ENCODE measurements around the gene ARHGAP6. TPM values are rescaled to one million over a fixed set of nuclear protein-coding genes. Genes with fewer than 3 reads are reported as not detected.

ARHGAP6 gene
- total RNA-seq, 1 donor from 2014 or later, result not detected

DNA sequence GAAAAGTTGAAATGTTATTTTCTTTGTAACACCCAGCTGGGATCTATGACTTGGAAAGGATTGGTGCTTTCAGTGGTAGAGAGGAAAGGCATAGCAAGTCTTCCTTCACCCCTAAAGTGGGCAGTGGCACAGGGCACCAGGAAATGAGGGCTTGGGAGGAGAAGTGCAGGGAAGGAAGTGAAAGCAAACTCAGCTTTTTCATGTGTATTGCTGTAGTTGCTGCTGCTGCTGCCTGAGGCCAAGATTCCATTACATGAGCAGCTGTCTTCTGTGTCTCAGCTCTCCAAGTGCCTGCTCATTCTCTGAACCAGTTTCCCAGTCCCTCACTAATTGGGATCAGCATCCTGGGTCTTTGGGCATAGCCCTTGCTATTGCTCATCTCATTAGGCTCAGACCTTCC, 552.0 kb downstream of the ARHGAP6 start:
- intact Hi-C loops (cut with micrococcal nuclease), result no loop called here

DNA sequence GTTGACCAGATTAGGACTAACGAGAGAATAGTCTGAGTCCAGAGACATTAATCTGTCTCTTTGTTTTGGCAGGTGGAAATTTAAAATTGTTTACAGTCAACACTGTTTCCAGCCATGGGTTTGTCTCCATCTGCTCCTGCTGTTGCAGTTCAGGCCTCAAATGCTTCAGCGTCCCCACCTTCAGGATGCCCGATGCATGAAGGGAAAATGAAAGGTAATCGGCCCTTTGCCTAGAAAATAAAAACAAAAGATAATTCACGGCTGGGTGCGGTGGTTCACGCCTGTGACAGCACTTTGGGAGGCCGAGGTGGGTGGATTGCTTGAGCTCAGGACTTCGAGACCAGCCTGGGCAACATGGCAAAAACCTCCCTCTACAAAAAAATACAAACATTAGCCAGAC, 553.8 kb downstream of the ARHGAP6 start:
- intact Hi-C loops (cut with micrococcal nuclease), result loop anchor here (1.0 kb wide), 1 partner anchor 646 kb away; the partner anchor contains the start of gene MSL3

DNA sequence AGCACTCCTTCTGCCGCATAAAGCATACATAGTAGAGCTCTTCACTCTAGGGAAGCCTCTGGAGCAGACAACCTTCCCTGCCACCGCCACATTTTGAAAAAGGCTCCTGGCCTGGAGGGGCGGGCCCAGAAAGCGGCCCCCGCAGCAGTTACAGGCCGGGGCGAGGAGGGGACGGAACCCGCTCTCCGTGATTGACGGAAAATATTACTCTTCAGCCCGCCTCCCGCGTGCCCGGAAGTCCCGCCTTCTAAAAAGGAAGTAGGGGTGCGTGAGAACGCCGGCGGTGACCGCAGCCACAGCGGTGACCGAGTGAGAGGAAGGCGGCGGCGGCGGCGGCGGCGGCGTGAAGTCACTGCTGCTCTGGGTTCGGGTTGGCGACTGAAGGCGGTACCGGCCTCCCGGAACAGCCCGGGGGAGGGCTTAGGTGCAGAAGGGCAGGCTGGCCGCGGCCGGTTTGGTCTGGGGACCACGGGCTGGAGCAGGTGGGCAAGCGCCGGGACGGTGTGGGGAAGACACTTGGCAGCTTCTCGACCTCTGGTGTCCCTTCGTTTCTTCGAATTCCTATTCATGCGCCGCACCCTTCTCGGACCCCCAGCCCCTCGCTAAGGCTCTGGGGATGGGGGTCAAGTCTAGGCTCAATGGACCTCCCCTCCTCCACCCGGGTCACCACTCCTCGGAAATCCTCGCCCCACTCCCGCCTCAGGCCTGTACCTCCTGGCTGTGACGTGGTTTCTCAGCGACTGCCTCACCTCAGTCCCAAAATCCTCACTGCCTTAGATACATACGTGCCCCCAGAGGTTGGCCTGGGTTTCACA, 554.5 kb downstream of the ARHGAP6 start, which contains the start of gene HCCS:
Gene HCCS (plus strand): TSS at position 296 of the 815 bp plus-strand sequence. CDS start 729 bp downstream, outside the sequence.
- intact Hi-C loops (cut with micrococcal nuclease), result loop anchor here (1.0 kb wide), 1 partner anchor 647 kb away; the partner anchor contains the start of gene MSL3

DNA sequence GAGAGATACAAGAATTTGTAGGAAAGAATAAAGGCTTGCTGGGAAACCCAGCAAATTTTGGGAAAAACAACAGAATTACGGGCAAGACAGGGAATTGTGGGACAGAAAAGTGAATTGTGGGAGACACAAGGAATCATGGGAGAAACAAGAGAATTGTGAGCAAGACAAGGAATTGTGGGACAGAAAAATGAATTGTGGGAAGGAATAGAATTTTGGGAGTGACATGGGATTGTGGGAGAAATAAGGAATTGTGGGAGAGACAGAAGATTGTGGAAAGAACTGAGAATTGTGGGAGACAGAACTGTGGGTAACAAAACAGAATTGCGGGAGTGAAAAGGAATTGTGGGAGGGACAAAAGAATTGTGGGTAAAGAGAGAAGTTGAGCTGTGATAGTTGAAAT, 555.8 kb downstream of the ARHGAP6 start:
- intact Hi-C loops (cut with micrococcal nuclease), result no loop called here

DNA sequence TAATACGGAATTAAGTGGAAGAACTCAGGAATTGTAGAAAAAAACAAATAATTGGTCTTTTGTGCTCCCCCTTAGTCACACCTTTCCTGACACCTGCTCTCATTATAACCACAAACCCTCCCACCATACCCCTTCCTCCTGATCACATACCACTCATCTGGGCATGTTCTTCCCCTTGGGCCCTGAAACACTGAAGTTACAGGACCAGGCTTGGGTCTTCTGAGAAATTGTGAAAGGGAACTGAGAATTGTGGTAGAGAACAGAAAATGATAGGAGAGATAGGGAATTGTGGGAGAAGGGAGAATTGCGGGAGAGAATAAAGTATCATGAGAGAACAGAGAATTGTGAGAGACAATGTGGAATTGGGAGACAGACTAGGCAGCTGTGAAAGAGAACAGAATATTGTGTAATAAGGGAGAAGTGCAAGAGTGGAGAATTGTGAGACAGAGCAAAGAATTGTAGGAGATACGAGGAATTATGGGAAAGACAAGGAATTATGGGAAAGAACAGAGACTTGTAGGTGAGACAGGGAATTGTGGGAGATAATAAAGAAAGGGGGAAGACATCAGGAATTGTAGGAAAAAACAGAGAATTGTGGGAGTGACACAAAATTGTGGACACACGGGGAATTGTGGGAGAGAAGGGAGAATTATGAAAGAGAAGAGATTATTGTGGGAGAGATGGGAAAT, 557.3 kb downstream of the ARHGAP6 start:
- intact Hi-C loops (cut with micrococcal nuclease), result no loop called here

DNA sequence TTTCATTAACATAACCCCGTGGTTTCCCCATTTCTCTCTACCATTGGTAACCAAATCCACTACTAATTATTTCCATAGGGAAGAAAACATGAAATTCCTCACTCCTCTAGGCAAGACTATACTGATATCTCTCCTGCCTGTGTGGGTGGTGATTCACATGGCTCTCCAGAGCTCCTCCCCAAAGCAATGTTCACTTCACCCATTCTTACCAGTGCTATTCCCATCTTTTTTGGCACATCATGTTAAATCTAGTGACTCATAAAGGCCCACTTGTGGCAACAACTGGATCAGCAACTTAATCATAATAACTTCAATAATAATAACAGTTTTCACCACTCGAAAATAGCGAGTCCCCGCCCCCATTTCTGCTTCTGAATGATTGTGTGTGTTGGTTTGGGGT, 560.6 kb downstream of the ARHGAP6 start:
- intact Hi-C loops (cut with micrococcal nuclease), result no loop called here

DNA sequence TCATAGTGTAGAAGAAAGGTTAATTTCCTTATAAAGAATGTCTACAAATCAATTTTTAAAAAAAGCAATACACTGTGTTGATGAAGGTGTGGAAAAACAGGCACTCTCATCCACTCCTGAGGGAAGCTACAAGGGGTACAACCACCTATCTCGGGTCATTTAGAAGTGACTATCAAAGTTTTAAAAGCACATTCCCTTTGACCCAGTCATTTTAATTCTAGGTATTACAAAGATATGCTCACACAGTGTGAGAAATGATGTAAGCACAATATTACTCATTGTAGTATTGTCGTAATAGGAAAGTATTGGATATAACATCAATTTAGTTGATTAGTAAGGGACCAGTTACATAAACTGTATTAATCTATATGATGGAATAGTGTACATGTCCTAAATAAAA, 562.0 kb downstream of the ARHGAP6 start:
- intact Hi-C loops (cut with micrococcal nuclease), result no loop called here

DNA sequence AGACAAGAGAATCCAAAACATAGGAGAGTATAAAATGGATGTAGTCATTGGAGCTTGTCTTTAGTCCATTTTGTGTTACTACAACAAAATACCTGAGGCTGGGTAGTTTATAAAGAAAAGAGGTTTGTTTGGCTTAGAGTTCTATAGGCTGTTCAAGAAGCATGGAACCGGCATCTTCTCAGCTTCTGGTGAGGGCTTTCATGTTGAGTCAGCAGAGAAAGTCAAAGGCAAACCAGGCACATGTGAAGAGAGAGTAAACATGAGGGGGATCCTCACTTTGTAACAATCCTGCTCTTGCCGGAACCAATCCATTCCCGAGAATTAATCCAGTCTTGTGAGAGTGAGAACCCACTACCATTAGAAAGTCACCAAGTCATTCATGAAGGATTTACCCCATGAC, 562.7 kb downstream of the ARHGAP6 start:
- intact Hi-C loops (cut with micrococcal nuclease), result no loop called here

DNA sequence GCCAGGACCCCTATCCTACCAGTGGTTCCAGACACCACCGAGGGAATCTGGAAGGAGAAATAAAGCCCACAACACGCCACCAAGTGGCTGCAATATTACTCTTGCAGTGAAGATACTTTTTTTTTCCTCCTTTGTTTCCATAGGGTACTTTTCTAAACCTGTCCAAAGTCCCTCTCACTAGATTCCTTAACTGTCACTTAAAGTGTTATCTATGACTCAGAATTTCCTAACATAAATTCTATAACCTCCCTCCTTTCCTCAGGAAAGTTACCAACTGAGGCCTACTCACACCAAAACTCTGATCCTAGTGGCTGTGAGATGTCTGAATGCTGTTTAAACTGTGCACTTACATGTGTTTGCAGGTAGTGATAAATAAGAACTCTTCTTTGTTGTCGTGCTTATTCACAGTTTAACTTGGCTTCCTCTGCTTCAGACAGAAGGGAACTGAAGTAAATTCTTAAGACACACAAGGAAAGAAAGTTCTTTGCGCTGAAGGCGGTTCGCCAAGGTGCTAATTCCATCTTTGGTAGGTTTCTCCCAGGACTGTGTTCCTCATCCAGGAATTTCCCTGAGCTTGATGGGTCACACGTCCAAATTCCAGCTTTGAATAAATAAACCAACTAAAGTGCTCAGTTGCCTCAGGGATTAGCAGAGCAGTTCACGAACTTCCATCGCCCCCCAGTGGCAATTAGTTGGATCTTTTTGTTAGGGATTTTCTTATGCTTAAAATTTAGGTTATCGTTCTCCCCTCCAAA, 565.3 kb downstream of the ARHGAP6 start:
- intact Hi-C loops (cut with micrococcal nuclease), result no loop called here

DNA sequence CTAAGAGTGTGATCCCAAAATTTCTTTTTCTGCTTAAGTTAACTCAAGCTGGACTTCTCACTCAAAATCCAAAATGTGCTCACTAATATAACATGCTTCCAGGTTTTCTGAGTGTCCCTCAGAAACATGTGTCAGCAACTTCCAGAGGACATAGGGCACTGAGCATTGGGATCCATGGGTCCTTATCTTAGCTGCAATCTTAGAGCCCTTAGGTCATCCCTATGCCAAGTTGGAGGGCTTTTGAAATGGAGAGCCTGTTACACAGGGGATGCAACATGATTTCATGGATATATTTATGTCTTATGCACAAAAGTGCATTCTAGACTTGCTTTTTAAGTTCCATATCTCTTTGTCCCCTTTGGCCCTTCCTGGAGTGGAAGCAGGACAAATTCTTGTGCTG, 566.3 kb downstream of the ARHGAP6 start:
- intact Hi-C loops (cut with micrococcal nuclease), result no loop called here

DNA sequence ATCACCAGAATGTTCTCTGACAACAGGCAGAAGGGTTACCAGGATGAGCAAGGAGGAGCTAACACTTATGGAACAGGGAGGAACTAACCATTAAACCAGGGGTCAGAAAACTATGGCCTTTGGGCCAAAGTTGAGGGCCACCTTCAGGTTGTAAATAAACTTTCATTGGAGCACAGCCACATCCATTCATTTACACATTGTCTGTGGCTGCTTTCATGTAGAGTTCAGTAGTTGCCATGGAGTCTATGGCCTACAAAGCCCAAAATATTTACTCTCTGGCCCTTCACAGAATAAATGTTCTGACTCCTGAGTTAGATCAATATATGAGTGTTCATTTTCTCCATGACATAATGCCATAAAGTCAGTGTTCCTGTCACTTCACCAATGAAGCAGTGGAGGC, 567.8 kb downstream of the ARHGAP6 start:
- intact Hi-C loops (cut with micrococcal nuclease), result no loop called here

DNA sequence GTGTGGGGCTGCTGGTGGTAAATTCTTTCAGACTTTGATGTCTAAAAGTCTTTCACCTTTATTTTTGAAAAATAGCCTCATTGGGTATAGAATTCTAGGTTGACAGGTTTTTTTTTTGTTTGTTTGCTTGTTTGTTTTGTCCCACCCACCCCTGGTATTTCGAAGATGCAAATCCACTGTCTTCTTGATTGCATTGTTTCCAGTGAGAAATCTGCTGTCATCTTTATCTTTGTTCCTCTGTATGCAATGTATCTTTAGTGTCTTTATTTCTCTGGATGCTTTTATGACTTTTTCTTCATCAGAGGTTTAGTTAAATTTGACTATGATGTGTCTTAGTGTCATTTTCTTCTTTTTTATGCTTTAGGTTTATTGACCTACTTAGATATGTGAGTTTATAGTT, 575.9 kb downstream of the ARHGAP6 start:
- intact Hi-C loops (cut with micrococcal nuclease), result no loop called here

Other genes starting within 250 kb of the ARHGAP6 start
- 38.7 and 40.9 TPM in 2 replicates for gene MSL3, start 92.3 kb upstream of the ARHGAP6 start, total RNA-seq